DMS53 (cell line): ENCODE results near the gene LGI1.

Experiments used
- DNase-seq: peaks from one replicate; lab custom pipeline; 2025; lab: John Stamatoyannopoulos, UW

The LGI1 gene

GRCh38 chr10:93755443-93756116, 2.2 kb upstream of the LGI1 start:
- DNase-seq = no peak

DNA sequence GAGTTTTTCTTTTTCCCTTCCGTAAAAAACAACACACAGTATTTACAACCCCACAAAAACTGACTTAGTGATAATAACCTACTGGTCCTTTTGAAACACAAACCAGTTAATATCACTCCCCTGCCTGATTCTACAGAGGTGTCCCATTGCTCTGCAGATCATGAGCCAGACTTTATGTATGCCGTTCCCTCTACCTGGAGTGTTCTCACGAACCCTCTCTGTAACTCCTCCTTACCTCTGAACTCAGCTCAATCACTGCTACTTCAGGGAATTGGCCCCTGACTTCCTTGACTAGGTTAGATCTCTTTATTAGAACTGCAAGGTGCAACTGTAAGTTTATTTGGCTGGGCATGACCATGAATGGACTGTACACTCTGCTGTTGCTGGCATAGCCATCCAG, 1.6 kb upstream of the LGI1 start:
- DNase-seq = no peak

GRCh38 chr10:93757136-93757535, 600 bp upstream of the LGI1 start:
- no peak for DNase-seq

GRCh38 chr10:93758508-93758885, 761 bp downstream of the LGI1 start:
- no peak for DNase-seq

GRCh38 chr10:93758891-93759410, 1.2 kb downstream of the LGI1 start:
- no peak for DNase-seq

DNA sequence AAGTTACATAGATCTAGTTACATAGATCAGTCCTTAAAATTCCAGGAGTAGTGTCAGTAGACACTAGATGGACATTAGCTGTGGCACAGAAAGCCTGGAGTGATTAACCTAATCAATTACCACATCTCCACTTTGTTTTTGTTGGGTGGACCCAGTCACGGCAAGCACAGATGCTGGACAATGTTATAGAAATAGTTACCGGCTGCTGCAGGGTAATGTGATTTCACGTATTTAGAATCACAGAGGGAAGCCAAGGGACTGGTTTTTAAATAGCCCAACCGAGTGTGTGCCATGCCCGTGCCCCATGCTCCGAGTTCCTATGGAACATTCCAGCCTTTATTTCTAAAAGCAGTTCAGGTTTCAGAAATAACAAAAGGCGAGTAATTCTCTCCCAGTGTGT, 2.8 kb downstream of the LGI1 start:
- DNase-seq = no peak

DNA sequence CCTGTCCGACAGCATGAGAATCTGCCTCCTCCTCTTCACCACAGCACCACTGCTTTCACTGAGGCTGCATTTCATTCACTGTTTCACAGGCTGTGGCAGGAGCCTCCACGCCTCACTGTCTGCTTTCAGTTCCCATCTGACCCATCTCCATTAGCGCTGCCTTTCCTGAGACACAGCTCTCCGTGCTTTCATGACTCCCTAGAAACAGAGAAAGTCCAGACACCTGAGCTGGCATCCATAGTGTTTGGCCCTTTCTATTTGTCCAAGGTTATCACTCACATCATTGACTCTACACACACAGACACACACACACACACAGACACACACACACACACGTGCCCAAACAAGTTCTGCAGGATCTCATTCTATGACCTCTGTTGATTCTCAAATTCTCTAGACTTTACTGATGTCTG, 5.2 kb downstream of the LGI1 start:
- peak; percentile 58 for DNase-seq

DNA sequence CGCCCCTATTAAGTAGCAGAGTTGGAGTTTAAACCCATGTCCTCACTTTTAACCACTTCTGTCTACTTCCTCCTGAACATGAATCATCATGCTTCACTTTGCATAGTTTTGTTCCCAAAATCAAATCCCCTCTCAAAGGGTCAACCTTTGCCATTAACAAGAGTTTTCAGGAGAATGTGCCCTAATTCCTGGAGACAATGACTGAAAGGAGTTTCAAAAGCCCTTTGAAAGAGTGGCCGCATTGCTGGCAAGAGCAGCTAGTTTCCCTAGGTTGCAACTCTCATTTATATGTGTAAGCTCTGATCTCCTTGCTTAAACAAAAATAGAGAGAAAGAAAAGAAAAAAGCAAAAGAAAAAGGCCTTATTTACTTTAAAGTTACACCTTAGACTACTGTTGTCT, 9.2 kb downstream of the LGI1 start:
- no peak for DNase-seq

DNA sequence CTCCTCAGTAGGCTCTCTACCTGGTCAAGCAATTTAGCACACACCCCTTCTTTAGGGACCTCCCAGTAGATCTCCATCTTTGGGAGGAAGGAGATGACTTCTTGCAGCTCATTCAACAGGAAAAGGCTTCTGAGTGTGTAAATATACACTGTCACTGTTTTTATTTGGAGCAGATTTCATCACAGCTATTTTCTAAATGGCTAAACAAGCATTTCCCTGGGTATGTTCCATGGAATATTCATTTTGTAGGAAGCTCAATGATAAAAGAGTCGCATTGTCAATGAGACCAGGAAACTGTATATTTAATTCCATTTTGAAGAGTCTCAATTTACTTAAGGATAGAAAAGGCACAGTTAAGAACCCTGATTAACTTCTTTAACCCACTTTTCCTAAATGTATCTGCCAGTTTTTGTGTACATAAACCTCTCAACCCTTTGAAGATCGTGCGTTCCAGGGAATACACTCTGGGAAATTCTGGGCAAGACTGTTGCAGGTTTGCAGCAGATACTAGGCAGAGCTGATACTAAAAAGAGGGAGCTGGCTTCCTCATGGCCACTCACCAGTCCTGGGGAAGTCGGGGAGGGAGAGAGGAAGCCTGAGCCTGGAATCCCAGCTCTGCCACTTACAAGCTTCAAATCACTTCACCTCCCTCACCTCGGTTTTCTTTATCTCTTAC, 10.1 kb downstream of the LGI1 start:
- DNase-seq = no peak

DNA sequence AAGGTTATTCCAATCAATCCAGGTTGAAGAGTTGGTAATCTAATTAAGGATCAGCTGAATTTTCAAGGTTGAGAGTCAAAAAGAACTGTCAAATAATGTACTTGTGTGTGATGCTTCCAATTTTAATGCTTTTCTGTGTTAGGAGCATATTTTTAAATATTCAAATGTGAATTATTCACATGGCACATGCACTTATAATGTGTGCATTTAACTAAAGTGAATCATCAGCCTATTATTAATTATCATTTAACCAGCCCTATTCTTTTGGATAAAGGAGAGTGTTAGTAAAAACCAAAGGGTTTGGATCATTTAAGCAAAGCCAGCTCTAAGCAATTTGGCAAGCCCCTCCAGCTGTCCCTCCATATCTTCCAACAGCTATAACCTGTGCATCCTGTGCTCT, 11.2 kb downstream of the LGI1 start:
- no peak for DNase-seq

GRCh38 chr10:93771354-93771753, 13.6 kb downstream of the LGI1 start:
- no peak for DNase-seq

DNA sequence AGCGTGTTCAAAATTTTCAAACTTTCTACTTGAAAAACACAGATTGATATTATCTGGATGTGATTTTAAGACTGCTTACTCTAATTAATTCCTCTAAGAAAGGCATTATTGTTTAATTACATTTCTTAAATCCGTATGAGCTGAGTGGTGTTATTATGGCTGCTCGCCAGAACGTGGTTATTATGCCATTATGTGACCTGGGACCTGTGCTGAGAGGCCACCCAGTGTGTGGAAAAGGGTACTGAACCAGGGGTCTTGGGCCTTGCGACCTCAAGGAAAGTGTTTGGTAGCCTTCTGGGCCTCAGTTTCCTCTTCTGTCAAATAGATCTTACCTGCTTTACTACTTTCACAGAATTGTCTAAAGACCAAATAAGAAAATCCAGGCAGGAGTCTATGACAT, 15.4 kb downstream of the LGI1 start:
- DNase-seq = no peak

DNA sequence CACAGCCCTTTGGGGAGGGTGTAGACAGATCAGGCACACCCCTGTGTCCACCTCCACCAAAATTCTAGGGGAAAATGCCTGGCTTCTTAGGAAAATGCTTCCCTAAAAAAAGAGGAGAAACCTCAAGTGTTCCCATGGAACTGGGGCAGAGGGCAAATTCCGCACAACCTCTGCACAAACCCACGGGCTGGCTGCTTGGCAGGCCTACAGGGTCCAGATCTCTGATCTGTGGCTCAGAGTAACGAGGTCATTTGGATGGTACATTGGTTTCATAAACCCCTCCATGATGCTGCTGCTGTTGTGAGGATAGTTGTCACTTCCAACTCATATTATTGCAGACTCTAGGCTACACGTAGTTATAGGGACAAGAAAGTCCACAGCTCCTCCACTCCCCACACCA, 16.0 kb downstream of the LGI1 start:
- no peak for DNase-seq

DNA sequence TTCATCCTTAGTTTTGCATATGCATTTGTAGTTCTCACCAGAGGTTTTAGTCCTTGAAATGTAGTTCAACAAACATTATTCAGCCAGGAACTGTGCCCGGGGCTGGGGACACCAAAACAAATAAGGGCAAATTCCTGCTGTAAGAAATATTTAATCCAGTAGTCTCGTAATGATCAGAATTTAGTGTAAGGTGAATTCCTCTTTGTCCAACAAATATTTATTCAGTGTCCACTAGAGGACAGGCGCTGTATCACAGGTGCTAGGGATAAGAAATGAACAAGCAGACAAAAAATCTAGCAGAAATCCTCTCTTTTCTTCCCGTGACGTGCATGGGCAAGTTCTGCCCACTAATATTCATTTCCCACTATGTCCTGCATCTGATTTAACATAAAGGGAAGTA, 17.6 kb downstream of the LGI1 start:
- DNase-seq = peak; percentile 28

- no peak for DNase-seq
Observed at GRCh38 chr10:93777092-93777491, 19.4 kb downstream of the LGI1 start.

DNA sequence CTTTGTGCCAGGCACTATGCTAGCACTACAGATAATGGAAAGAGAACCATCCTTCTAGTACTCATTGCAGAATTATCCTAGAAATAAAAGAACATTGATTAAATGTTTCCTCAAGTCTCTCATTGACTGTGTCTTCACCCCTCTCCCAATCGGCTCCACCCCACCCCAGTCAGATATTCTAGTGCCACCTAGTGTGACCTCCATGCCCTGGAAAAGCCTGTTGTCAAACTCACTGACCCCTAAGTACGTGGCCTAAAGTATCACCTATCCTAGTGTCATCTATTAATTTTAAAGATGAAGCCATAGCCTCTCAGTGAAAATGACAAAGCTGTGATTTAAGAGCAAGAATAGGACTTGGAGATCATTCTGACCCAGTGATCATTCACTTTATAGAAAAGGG, 26.3 kb downstream of the LGI1 start:
- no peak for DNase-seq

GRCh38 chr10:93788413-93789208, 30.9 kb downstream of the LGI1 start:
- DNase-seq = no peak

DNA sequence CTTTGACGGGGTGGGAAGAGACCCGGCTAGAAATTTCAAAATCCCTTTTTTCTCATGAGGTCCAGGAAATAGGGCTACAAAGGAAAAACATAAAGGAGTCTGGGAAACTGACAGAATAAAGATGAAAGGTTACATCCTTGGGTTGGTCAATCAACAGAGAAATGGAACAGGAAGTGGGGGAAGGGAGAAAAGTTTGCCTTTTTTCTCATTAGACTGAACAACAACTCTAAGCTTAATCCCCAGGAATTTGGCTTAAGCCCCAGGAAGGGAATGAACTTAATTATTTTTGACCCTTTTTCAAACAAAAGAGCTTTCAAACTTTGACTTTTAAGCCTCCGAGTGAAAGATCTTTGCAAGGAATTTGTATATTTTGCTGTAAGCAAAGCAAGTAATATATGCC, 32.7 kb downstream of the LGI1 start:
- no peak for DNase-seq

DNA sequence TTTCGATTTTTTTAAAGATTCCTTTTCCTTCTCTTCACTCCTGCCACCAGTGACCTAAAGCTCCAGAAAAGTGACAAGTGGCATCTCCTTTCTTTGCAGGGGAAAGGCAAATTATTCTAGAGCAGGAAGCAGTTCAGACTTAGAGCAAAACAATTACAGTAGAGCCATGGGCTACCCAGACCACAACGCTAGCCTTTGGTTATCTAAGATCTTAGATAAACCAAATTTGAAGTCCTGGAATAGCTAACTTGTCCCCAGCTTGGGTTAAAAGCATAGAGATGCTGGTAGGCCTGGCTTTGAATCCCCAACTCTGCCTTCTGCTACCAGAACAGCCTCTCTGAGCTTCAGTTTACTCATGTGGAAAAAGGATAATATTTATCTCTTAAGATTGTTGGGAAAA, 38.4 kb downstream of the LGI1 start:
- DNase-seq = no peak

GRCh38 chr10:93797825-93798224, 40.1 kb downstream of the LGI1 start:
- no peak for DNase-seq

GRCh38 chr10:93799155-93799708, 41.5 kb downstream of the LGI1 start:
- no peak for DNase-seq

GRCh38 chr10:93804200-93804599, 46.5 kb downstream of the LGI1 start:
- DNase-seq = no peak

DNA sequence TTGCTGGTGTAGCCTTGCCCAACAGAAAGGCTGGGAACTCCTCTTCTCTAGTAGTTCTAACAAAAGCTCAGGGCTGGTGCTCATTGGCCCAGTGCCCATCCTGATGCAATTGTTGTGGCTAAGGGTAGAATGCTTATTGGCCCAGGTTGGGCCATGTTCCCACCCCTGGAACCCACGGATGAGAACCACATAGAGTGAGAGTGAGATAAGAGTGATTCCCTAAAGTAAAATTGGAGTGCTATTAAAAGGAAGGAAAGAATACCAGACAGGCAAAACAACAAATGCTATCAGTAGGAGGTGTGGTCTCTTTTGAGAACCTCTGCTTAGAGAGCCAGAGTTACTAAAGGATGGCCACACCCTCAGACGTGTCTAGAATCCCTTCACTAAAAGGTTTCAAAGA, 49.2 kb downstream of the LGI1 start:
- no peak for DNase-seq
